DND-41 (cell line): ENCODE data around the gene ITLN2.

ENCODE experiments used
- EZH2 ChIP-seq: IDR thresholded peaks from 3 replicates; pipeline ENCODE4 v1.6.1; 2012; ENCODE audit warnings: borderline replicate concordance, low read depth, mild to moderate bottlenecking, moderate library complexity, low read length, inconsistent platforms; ENCODE audit not compliant: severe bottlenecking
- TF ChIP-seq, protein P1 (sequence below): IDR thresholded peaks from 2 replicates; pipeline ENCODE4 v1.5.1; 2012; ENCODE audit warnings: borderline replicate concordance, low read length, moderate library complexity, mild to moderate bottlenecking; ENCODE audit not compliant: poor library complexity, severe bottlenecking; ENCODE audit errors: extremely low read depth

DNA sequence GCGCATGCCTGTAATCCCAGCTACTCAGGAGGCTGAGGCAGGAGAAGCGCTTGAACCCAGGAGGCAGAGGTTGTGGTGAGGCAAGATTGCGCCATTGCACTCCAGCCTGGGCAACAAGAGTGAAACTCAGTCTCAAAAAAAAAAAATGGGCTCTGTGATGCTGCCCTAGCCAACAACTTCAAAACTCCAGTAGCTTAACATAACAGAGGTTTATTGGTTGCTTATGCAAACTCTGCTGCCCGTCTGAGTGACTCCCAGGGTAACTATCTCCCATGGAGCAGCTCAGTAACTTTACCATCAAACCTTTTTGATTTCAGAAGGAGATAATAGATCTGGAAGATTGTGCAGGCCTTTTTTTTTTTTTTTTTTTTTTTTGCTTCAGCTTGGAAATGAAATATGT is 18.9 kb upstream of the ITLN2 start:
- TF ChIP-seq, protein P1, sequence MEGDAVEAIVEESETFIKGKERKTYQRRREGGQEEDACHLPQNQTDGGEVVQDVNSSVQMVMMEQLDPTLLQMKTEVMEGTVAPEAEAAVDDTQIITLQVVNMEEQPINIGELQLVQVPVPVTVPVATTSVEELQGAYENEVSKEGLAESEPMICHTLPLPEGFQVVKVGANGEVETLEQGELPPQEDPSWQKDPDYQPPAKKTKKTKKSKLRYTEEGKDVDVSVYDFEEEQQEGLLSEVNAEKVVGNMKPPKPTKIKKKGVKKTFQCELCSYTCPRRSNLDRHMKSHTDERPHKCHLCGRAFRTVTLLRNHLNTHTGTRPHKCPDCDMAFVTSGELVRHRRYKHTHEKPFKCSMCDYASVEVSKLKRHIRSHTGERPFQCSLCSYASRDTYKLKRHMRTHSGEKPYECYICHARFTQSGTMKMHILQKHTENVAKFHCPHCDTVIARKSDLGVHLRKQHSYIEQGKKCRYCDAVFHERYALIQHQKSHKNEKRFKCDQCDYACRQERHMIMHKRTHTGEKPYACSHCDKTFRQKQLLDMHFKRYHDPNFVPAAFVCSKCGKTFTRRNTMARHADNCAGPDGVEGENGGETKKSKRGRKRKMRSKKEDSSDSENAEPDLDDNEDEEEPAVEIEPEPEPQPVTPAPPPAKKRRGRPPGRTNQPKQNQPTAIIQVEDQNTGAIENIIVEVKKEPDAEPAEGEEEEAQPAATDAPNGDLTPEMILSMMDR = no peak
- no peak for TF ChIP-seq EZH2
